KG1 (cell line): ENCODE measurements around the gene CHEK1.
"Not testable (repeated sequence)": the region's sequence is repeated elsewhere in the genome, so short reads cannot be mapped to it uniquely, and the experiment has no call there.

ENCODE experiments used
- DNase-seq: peaks from one replicate; lab custom pipeline; 2025; lab: John Stamatoyannopoulos, UW

The CHEK1 gene

GRCh38 chr11:125624756-125625213, at the start of gene CHEK1:
CHEK1 (plus strand) TSS chr11:125625163; CDS start chr11:125626769, 1,606 bp downstream.
- no peak for DNase-seq

DNA sequence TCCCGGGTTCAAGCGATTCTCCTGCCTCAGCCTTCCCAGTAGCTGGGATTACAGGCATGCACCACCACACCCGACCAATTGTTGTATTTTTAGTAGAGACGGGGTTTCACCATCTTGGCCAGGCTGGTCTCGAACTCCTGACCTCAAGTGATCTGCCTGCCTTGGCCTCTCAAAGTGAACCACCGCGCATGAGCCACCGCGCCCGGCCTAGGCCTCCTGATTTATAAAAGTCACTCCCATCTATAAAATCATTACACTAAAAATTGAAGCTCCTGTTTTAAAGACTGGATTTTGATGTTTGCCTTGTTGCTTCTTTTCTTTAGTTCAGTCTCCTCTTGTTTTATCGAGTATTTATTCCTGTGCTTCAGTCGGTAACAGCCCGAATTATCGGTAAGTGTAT, 47.8 kb upstream of the CHEK1 start:
- not testable (repeated sequence) for DNase-seq

- no peak for DNase-seq
Observed at GRCh38 chr11:125578783-125579182, 46.2 kb upstream of the CHEK1 start.

GRCh38 chr11:125579811-125580210, 45.2 kb upstream of the CHEK1 start:
- no peak for DNase-seq

- DNase-seq = no peak
Observed at GRCh38 chr11:125583496-125583895, 41.5 kb upstream of the CHEK1 start.

DNA sequence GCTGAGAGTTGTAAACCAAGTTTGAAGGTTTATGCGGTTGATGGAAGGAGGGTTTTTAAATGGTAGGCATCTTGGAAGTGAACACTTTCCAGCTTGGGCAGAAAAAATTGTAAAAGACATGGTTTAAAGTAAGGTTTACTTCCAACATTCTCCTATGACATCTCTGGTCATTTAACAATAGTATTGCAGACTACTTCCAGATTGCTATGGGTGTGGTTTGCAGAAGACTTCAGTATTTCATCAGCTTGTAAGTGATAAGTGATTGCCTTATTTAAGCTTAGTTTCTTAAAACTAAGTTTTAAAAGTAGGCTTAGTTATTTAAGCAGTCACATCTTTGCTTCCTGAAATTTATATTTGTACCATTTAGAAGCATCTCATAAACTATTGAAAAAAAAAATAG, 39.5 kb upstream of the CHEK1 start:
- no peak for DNase-seq

DNA sequence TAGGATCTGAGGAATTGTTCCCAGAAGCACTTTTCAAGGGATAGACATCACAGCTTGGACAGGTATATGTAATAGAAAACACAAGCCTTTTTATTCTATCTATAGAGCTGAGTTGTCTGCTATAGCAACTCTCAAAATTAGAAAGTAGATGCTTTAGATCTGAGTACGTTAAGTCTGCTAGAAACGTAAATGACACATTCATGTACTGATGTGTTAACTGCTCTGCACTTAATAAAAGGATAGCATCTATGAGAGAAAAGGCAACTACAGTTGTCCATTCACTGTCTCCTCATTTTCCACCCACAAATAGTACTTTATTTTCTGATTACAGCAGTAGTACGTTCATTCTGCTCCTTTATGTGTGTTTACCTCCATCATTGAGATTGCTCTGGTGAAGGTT, 38.3 kb upstream of the CHEK1 start:
- no peak for DNase-seq

- DNase-seq = no peak
Observed at GRCh38 chr11:125587480-125587879, 37.5 kb upstream of the CHEK1 start.

- no peak for DNase-seq
Observed at GRCh38 chr11:125588505-125588904, 36.5 kb upstream of the CHEK1 start.

GRCh38 chr11:125591649-125592304, 33.2 kb upstream of the CHEK1 start:
- DNase-seq = peak; percentile 70

GRCh38 chr11:125592305-125593113, 32.5 kb upstream of the CHEK1 start, which contains the start of gene STT3A:
STT3A (plus strand) TSS chr11:125592852; CDS start chr11:125595916, 3,064 bp downstream.
- DNase-seq = peak; percentile 100

DNA sequence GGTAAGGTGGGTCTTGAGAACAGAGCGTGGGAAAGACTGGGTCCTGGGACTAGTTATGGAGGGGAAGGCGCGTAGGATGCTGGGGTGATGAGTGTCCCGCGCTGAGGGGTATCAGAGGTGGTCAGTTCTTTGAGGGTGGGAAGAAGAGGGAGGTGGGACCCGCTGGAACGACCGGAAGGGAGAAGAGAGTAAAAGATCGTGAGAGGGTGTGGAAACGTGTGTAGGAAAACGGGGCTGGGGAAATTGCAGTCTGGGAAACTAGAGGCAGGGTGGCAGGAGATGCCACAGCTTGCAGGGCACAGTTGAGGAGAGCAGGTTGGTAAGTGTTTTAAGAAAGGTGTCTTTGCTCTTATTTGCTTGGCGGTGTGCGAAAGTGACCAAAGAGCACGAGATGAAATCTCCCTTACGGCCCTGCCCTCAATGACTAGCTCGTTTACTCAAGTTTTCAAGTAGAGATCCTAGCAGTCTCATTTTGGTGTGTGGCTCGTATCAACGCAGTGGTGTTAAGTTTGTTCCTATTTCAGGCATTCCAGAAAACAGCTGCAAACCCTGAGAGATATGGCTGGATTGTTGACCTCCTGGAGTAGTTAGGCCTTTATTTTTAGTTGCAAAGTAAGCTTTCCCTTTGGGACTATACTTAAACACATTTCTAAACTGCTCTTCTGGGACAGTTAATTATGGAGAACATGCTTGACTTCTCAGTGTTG, 31.7 kb upstream of the CHEK1 start:
- DNase-seq = no peak

GRCh38 chr11:125594958-125595357, 30.0 kb upstream of the CHEK1 start:
- no peak for DNase-seq

DNA sequence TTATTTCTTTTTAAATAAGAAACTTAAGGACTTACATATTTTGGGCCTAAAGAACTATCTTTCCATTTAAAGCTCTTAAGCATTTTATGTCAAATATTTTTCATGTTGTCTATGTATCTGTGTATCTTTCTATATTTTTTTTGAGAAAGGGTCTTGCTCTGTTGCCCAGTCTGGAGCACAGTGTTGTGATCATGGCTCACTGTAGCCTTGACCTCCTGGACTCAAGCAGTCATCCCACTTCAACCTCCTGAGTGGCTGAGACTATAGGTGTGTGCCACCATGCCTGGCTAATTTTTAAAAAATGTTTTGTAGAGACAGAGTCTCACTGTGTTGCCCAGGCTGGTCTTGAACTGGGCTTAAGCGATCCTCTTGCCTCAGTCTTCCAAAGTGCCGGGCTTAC, 24.3 kb upstream of the CHEK1 start:
- DNase-seq = no peak

DNA sequence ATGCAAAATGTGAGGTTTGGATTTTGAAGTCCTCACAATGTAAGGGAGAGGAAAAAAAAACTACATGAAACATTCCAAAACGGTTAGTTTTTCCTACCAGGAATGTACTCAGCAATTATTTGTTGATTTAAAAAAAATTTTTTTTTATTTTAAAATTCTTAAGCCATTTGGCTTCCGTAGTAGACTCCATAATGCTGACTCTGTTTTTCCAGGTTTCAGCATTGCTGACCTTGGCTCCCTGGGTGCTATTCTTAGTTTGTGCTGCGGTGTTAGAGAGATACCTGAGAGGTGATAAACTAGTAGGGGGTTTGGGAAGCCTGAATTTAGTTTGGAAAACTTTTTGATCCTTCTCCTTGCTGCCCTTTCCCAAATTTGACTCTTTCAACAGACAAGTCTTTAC, 21.8 kb upstream of the CHEK1 start:
- no peak for DNase-seq

DNA sequence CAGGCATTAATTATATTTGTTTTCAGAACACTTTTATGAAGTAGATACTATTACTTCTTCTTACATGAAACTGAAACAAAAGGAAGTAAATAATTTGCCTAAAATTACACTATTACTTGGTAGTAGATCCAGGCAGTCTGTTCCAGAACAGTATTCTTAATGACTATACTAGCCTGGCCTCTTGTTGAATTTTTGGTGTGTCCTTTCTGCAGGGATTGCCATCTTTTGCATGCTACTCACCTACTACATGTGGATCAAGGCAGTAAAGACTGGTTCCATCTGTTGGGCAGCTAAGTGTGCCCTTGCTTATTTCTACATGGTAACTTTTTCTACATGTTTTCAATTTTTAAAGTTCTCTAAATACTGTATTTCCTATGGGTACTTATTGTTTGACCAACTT, 19.5 kb upstream of the CHEK1 start:
- DNase-seq = no peak

DNA sequence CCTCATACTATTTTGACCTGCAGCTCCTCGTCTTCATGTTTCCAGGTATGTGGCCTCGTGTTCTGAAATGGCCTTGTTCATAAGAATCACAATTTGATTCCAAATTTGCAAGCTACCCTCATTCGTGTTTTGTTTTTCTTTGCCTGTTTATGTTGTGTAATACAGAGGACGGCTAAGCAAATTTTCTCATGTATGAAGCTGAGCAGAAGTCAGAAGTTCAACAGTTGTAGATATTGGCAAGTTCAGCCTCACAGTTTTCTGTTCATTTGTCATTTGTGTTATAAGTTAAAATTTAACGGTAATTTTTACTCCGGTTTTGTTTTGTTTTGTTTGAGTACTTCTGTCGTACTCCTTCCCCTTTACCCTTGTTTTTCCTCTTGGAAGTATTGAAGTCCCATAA, 15.4 kb upstream of the CHEK1 start:
- no peak for DNase-seq

DNA sequence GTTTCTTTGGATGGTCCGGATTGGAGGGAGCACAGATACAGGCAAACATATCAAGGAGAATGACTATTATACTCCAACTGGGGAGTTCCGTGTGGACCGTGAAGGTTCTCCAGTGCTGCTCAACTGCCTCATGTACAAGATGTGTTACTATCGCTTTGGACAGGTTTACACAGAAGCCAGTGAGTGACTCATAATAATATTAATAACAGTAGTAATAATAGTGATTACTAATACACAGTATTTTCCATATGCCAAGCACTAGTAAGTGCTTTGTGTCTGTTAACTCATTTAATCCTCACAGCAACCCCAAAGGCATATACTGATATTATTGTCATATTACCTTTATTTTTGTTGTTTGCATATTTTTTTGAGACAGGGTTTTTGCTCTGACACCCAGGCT, 6.6 kb upstream of the CHEK1 start:
- no peak for DNase-seq

- DNase-seq = no peak
Observed at GRCh38 chr11:125621995-125622394, 3.0 kb upstream of the CHEK1 start.

DNA sequence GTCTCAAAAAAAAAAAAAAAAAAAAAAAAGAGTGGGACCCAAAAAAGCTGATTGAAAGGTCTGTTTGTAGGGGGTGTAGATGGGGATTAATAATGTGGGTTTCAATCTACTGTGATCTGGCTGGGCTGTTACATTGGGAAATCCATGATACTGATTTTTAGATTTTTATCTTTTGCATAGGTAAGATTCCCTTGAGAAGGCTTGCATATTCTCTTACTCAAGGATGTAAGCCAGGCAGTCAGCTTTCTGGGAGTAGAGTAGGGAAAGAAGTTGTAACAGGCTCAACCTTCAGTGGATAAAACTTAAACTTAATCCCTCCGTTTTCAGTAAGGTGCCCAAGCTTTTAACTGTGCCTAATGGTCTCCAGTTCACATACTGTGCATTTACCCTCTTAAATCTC, 1.9 kb upstream of the CHEK1 start:
- DNase-seq = no peak

GRCh38 chr11:125625225-125625629, 264 bp downstream of the CHEK1 start:
- DNase-seq = peak; percentile 95

- peak; percentile 95 for DNase-seq
Observed at GRCh38 chr11:125625630-125626287, 796 bp downstream of the CHEK1 start.
